SK-N-SH (cell line): ENCODE data around the gene AUH. TPM values are rescaled to one million over a fixed set of nuclear protein-coding genes. Genes with fewer than 3 reads are reported as not detected.

ENCODE experiments used
- EP300 ChIP-seq, 2 experiments: IDR thresholded peaks; 2 replicates each; pipeline versions ENCODE4 v1.4.0 to v1.6.1; 2012; ENCODE audit warnings: borderline replicate concordance in 1 of 2, low read depth in 1 of 2, low read length in 1 of 2
- FOSL2 ChIP-seq: IDR thresholded peaks from 2 replicates; pipeline ENCODE4 v1.4.0; 2012; ENCODE audit warnings: low read depth, mild to moderate bottlenecking, moderate library complexity, borderline replicate concordance
- FOXJ3 ChIP-seq: sonication (generic); formaldehyde crosslinking; IDR thresholded peaks from 2 replicates; pipeline ENCODE4 v1.5.1; 2020; ENCODE audit warnings: mild to moderate bottlenecking, missing genetic modification reagents
- FOXM1 ChIP-seq: IDR thresholded peaks from 2 replicates; pipeline ENCODE4 v1.4.0; 2012; ENCODE audit warnings: low read depth, mild to moderate bottlenecking
- GATA2 ChIP-seq: sonication (generic); formaldehyde crosslinking; IDR thresholded peaks from 2 replicates; pipeline ENCODE4 v1.5.0; 2020; ENCODE audit warnings: mild to moderate bottlenecking, missing genetic modification reagents
- POLR2AphosphoS5 ChIP-seq: IDR thresholded peaks from 2 replicates; pipeline ENCODE4 v1.6.1; 2012; ENCODE audit warnings: low read depth, low read length
- RAD21 ChIP-seq: IDR thresholded peaks from 2 replicates; pipeline ENCODE4 v1.6.1; 2012; ENCODE audit warnings: mild to moderate bottlenecking, low read length
- RFX5 ChIP-seq: IDR thresholded peaks from 2 replicates; pipeline ENCODE4 v1.6.1; 2012; ENCODE audit warnings: mild to moderate bottlenecking, improper control_type of control experiment, low read length
- RXRA ChIP-seq: IDR thresholded peaks from 2 replicates; pipeline ENCODE4 v1.4.0; 2012; ENCODE audit warnings: low read depth, mild to moderate bottlenecking, borderline replicate concordance
- SIN3A ChIP-seq: IDR thresholded peaks from 2 replicates; pipeline ENCODE4 v1.6.1; 2012; ENCODE audit warnings: low read depth, mild to moderate bottlenecking, low read length, moderate library complexity, borderline replicate concordance
- TAF1 ChIP-seq: IDR thresholded peaks from 2 replicates; pipeline ENCODE4 v1.6.1; 2012; ENCODE audit warnings: low read depth, mild to moderate bottlenecking, low read length, moderate library complexity, borderline replicate concordance
- TCF12 ChIP-seq: IDR thresholded peaks from 2 replicates; pipeline ENCODE4 v1.4.0; 2012
- TEAD4 ChIP-seq: IDR thresholded peaks from 2 replicates; pipeline ENCODE4 v1.4.0; 2012; ENCODE audit warnings: mild to moderate bottlenecking, borderline replicate concordance; ENCODE audit not compliant: insufficient read depth
- polyA plus RNA-seq, 3 experiments: library from polyadenylated mRNA; depleted of rRNA; stranded (reverse); fragments of >200 nt; gene quantifications; 2 replicates each; pipeline ENCODE4 v1.2.3, GENCODE V29; 2012
- TF ChIP-seq, protein P1 (sequence below): IDR thresholded peaks from 2 replicates; pipeline ENCODE4 v1.4.0; 2012; ENCODE audit warnings: low read depth, borderline replicate concordance
- TF ChIP-seq, protein P2 (sequence below): fragments of 200-600 bp; sonication (generic); IDR thresholded peaks from 2 replicates; pipeline ENCODE4 v1.6.1; 2017; ENCODE audit warnings: antibody characterized with exemption, mild to moderate bottlenecking, moderate library complexity
- TF ChIP-seq, protein P3 (sequence below): fragments of 150-350 bp; IDR thresholded peaks from 2 replicates; pipeline ENCODE4 v1.6.1; 2017; ENCODE audit warnings: antibody characterized with exemption, low read length, low read depth, borderline replicate concordance
- TF ChIP-seq, protein P4 (sequence below): IDR thresholded peaks from 2 replicates; pipeline ENCODE4 v1.6.1; 2012; ENCODE audit warnings: mild to moderate bottlenecking, low read depth, low read length, moderate library complexity

The AUH gene
- polyA plus RNA-seq, 1 of the 3 experiments (the other 2 are of a cell fraction): 7.6 TPM

DNA sequence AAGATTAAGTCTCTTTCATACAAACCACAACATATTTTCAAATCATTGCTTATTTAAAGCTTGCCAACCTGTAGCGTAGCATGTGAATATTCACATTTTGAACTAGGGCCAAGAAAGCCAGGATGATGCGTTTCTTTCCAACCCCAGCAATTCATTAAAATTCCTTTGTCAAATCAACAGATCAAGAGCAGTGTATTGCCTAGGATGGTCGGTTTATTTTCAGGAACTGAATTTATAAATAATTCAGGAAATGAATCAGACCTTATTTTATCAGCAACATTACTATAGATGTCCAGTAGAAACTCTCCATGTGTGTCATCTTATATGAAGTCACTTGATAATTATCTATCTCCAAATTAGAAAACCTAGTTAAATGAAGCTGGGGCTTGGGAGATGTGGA, 13.2 kb upstream of the AUH start (continued):
- TF ChIP-seq, protein P1, sequence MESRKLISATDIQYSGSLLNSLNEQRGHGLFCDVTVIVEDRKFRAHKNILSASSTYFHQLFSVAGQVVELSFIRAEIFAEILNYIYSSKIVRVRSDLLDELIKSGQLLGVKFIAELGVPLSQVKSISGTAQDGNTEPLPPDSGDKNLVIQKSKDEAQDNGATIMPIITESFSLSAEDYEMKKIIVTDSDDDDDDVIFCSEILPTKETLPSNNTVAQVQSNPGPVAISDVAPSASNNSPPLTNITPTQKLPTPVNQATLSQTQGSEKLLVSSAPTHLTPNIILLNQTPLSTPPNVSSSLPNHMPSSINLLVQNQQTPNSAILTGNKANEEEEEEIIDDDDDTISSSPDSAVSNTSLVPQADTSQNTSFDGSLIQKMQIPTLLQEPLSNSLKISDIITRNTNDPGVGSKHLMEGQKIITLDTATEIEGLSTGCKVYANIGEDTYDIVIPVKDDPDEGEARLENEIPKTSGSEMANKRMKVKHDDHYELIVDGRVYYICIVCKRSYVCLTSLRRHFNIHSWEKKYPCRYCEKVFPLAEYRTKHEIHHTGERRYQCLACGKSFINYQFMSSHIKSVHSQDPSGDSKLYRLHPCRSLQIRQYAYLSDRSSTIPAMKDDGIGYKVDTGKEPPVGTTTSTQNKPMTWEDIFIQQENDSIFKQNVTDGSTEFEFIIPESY: 0 out of 2 replicates have a peak, but pooled peaks have one; percentile 25
- TF ChIP-seq SIN3A (no peak), TEAD4 (peak; percentile 87), POLR2AphosphoS5 (peak; percentile 61; the same call in 1 of the 2 replicates), TAF1 (no peak), TCF12 (peak; percentile 89), FOXM1 (no peak), RFX5 (no peak), RAD21 (no peak), FOSL2 (peak; percentile 54; the same call in 1 of the 2 replicates), FOXJ3 (CRISPR knock-in tag) (no peak), GATA2 (no peak), EP300 (IDR thresholded peaks at IDR 0.05; ENCODE audit: borderline replicate concordance in 1 of 2, low read depth in 1 of 2, low read length in 1 of 2) (peak; percentile 40 to 71; a peak in 3 of 4 replicates), RXRA (peak; percentile 57; the same call in 1 of the 2 replicates)
- TF ChIP-seq, protein P2, sequence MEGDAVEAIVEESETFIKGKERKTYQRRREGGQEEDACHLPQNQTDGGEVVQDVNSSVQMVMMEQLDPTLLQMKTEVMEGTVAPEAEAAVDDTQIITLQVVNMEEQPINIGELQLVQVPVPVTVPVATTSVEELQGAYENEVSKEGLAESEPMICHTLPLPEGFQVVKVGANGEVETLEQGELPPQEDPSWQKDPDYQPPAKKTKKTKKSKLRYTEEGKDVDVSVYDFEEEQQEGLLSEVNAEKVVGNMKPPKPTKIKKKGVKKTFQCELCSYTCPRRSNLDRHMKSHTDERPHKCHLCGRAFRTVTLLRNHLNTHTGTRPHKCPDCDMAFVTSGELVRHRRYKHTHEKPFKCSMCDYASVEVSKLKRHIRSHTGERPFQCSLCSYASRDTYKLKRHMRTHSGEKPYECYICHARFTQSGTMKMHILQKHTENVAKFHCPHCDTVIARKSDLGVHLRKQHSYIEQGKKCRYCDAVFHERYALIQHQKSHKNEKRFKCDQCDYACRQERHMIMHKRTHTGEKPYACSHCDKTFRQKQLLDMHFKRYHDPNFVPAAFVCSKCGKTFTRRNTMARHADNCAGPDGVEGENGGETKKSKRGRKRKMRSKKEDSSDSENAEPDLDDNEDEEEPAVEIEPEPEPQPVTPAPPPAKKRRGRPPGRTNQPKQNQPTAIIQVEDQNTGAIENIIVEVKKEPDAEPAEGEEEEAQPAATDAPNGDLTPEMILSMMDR: no peak
- TF ChIP-seq, protein P3, sequence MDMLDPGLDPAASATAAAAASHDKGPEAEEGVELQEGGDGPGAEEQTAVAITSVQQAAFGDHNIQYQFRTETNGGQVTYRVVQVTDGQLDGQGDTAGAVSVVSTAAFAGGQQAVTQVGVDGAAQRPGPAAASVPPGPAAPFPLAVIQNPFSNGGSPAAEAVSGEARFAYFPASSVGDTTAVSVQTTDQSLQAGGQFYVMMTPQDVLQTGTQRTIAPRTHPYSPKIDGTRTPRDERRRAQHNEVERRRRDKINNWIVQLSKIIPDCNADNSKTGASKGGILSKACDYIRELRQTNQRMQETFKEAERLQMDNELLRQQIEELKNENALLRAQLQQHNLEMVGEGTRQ: no peak
- TF ChIP-seq, protein P4, sequence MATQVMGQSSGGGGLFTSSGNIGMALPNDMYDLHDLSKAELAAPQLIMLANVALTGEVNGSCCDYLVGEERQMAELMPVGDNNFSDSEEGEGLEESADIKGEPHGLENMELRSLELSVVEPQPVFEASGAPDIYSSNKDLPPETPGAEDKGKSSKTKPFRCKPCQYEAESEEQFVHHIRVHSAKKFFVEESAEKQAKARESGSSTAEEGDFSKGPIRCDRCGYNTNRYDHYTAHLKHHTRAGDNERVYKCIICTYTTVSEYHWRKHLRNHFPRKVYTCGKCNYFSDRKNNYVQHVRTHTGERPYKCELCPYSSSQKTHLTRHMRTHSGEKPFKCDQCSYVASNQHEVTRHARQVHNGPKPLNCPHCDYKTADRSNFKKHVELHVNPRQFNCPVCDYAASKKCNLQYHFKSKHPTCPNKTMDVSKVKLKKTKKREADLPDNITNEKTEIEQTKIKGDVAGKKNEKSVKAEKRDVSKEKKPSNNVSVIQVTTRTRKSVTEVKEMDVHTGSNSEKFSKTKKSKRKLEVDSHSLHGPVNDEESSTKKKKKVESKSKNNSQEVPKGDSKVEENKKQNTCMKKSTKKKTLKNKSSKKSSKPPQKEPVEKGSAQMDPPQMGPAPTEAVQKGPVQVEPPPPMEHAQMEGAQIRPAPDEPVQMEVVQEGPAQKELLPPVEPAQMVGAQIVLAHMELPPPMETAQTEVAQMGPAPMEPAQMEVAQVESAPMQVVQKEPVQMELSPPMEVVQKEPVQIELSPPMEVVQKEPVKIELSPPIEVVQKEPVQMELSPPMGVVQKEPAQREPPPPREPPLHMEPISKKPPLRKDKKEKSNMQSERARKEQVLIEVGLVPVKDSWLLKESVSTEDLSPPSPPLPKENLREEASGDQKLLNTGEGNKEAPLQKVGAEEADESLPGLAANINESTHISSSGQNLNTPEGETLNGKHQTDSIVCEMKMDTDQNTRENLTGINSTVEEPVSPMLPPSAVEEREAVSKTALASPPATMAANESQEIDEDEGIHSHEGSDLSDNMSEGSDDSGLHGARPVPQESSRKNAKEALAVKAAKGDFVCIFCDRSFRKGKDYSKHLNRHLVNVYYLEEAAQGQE: no peak
- TF ChIP-seq, all 33 proteins: peak for 12
